SK-N-SH (cell line): Measurements from ENCODE around the gene USHBP1. TPM values are rescaled to one million over a fixed set of nuclear protein-coding genes. Genes with fewer than 3 reads are reported as not detected.

ENCODE experiments used
- CTCF ChIA-PET: fragments of 300-600, 350-600 bp; formaldehyde crosslinking; extraction: SDS; loops from one replicate; lab custom pipeline; 2021; lab: Yijun Ruan, JAX
- POLR2A ChIA-PET: fragments of 350-600 bp; sonication (Branson Sonifier 250); formaldehyde crosslinking; extraction: SDS; loops from one replicate; lab custom pipeline; 2020; ENCODE audit warnings: antibody characterized with exemption, inconsistent platforms; lab: Yijun Ruan, JAX
- DNase-seq: peaks from one replicate; pipeline ENCODE4 v3.0.0; 2012
- H2AFZ ChIP-seq: fragments of 200-600 bp; sonication (generic); 2 replicates; pipeline ENCODE4 v1.8.1; 2016; ENCODE audit warnings: antibody characterized with exemption, mild to moderate bottlenecking, low read depth
- H3F3A ChIP-seq: fragments of 200-600 bp; sonication (generic); replicated peaks from 2 replicates; pipeline ENCODE3; 2016; ENCODE audit warnings: antibody characterized with exemption, mild to moderate bottlenecking; ENCODE audit not compliant: insufficient read depth
- H3K27ac ChIP-seq, 2 experiments: fragments of 200-500 bp in 1 of 2; fragments of 200-600 bp in 1 of 2; sonication (Bioruptor generic) in 1 of 2; sonication (generic), shearing (Covaris generic) in 1 of 2; 2 replicates each; pipeline versions ENCODE4 v1.5.1 to v1.6.1; 2014 to 2016; ENCODE audit warnings: low read depth in 2 of 2, inconsistent platforms in 1 of 2, low read length in 1 of 2, mild to moderate bottlenecking in 1 of 2, mixed read lengths in 1 of 2
- H3K27me3 ChIP-seq: fragments of 200-600 bp; sonication (generic), shearing (Covaris generic); 2 replicates; pipeline ENCODE4 v1.6.1; 2016; ENCODE audit warnings: mixed run types; ENCODE audit not compliant: insufficient read depth
- H3K36me3 ChIP-seq, 2 experiments: fragments of 200-500 bp in 1 of 2; fragments of 200-600 bp in 1 of 2; sonication (Bioruptor generic) in 1 of 2; sonication (generic) in 1 of 2; replicated peaks in 1 of 2; 2 replicates each; pipeline versions ENCODE3 to v1.5.1; 2014 to 2016; ENCODE audit warnings: low read length in 1 of 2, mild to moderate bottlenecking in 1 of 2; ENCODE audit not compliant: insufficient read depth in 2 of 2, control insufficient read depth in 1 of 2
- H3K4me1 ChIP-seq, 2 experiments: fragments of 200-500 bp in 1 of 2; fragments of 200-600 bp in 1 of 2; sonication (Bioruptor generic) in 1 of 2; sonication (generic), shearing (Covaris generic) in 1 of 2; 2 replicates each; pipeline versions ENCODE4 v1.5.1 to v1.6.1; 2014 to 2016; ENCODE audit warnings: low read depth in 1 of 2, low read length in 1 of 2, mixed run types in 1 of 2; ENCODE audit not compliant: insufficient read depth in 2 of 2, control insufficient read depth in 1 of 2
- H3K4me2 ChIP-seq: fragments of 200-600 bp; sonication (generic), shearing (Covaris generic); 2 replicates; pipeline ENCODE4 v1.6.1; 2017; ENCODE audit warnings: mixed run types
- H3K4me3 ChIP-seq, 2 experiments: fragments of 200-500 bp in 1 of 2; fragments of 200-600 bp in 1 of 2; sonication (Bioruptor generic) in 1 of 2; sonication (generic), shearing (Covaris generic) in 1 of 2; 2 replicates each; pipeline versions ENCODE4 v1.5.1 to v1.8.1; 2014 to 2016; ENCODE audit warnings: low read depth in 2 of 2, inconsistent platforms in 1 of 2, low read length in 1 of 2, mild to moderate bottlenecking in 1 of 2, mixed read lengths in 1 of 2, moderate library complexity in 1 of 2
- H3K79me2 ChIP-seq: fragments of 200-600 bp; sonication (generic); 2 replicates; pipeline ENCODE4 v1.8.1; 2017; ENCODE audit warnings: mild to moderate bottlenecking; ENCODE audit not compliant: insufficient read depth
- H3K9ac ChIP-seq: fragments of 200-600 bp; sonication (generic); 2 replicates; pipeline ENCODE4 v1.6.1; 2017; ENCODE audit warnings: mixed run types
- H3K9me2 ChIP-seq: fragments of 200-600 bp; sonication (generic); 2 replicates; pipeline ENCODE4 v1.6.1; 2017; ENCODE audit warnings: mixed run types
- H3K9me3 ChIP-seq: fragments of 200-600 bp; sonication (generic); 2 replicates; pipeline ENCODE4 v1.6.1; 2017; ENCODE audit warnings: mixed run types, mild to moderate bottlenecking, moderate library complexity
- H4K20me1 ChIP-seq: fragments of 200-600 bp; sonication (generic); 2 replicates; pipeline ENCODE4 v1.6.1; 2017; ENCODE audit warnings: mild to moderate bottlenecking, mixed run types; ENCODE audit not compliant: insufficient read depth
- CHD2 ChIP-seq: fragments of 150-350 bp; IDR thresholded peaks from 2 replicates; pipeline ENCODE4 v1.6.1; 2018; ENCODE audit warnings: low read length; ENCODE audit not compliant: partially characterized antibody
- ELF1 ChIP-seq: IDR thresholded peaks from 2 replicates; pipeline ENCODE4 v1.4.0; 2012
- EP300 ChIP-seq, 2 experiments: IDR thresholded peaks; 2 replicates each; pipeline versions ENCODE4 v1.4.0 to v1.6.1; 2012; ENCODE audit warnings: borderline replicate concordance in 1 of 2, low read depth in 1 of 2, low read length in 1 of 2
- EZH2phosphoT487 ChIP-seq: fragments of 200-600 bp; sonication (generic); IDR thresholded peaks from 2 replicates; pipeline ENCODE4 v1.6.1; 2017; ENCODE audit warnings: low read depth, mixed run types, mild to moderate bottlenecking, antibody characterized with exemption, moderate library complexity, borderline replicate concordance
- FOSL2 ChIP-seq: IDR thresholded peaks from 2 replicates; pipeline ENCODE4 v1.4.0; 2012; ENCODE audit warnings: low read depth, mild to moderate bottlenecking, moderate library complexity, borderline replicate concordance
- FOXJ3 ChIP-seq: sonication (generic); formaldehyde crosslinking; IDR thresholded peaks from 2 replicates; pipeline ENCODE4 v1.5.1; 2020; ENCODE audit warnings: mild to moderate bottlenecking, missing genetic modification reagents
- GATA2 ChIP-seq: sonication (generic); formaldehyde crosslinking; IDR thresholded peaks from 2 replicates; pipeline ENCODE4 v1.5.0; 2020; ENCODE audit warnings: mild to moderate bottlenecking, missing genetic modification reagents
- IRF3 ChIP-seq: fragments of 150-350 bp; IDR thresholded peaks from 2 replicates; pipeline ENCODE4 v1.6.1; 2016; ENCODE audit warnings: mild to moderate bottlenecking, low read depth, low read length
- JUND ChIP-seq: IDR thresholded peaks from 2 replicates; pipeline ENCODE4 v1.4.0; 2012
- MEF2A ChIP-seq: IDR thresholded peaks from 2 replicates; pipeline ENCODE4 v1.4.0; 2012; ENCODE audit warnings: low read depth, borderline replicate concordance
- MXI1 ChIP-seq: IDR thresholded peaks from 2 replicates; pipeline ENCODE4 v1.6.1; 2012; ENCODE audit warnings: mild to moderate bottlenecking, low read depth, low read length, improper control_type of control experiment
- NFIC ChIP-seq: IDR thresholded peaks from 2 replicates; pipeline ENCODE4 v1.4.0; 2012; ENCODE audit warnings: borderline replicate concordance
- NRF1 ChIP-seq: IDR thresholded peaks from 2 replicates; pipeline ENCODE4 v1.6.1; 2012; ENCODE audit warnings: low read depth, mild to moderate bottlenecking, low read length
- RAD21 ChIP-seq: IDR thresholded peaks from 2 replicates; pipeline ENCODE4 v1.6.1; 2012; ENCODE audit warnings: mild to moderate bottlenecking, low read length
- REST ChIP-seq: IDR thresholded peaks from 2 replicates; pipeline ENCODE4 v1.6.1; 2012; ENCODE audit warnings: mild to moderate bottlenecking, low read depth, low read length, moderate library complexity
- RFX5 ChIP-seq: IDR thresholded peaks from 2 replicates; pipeline ENCODE4 v1.6.1; 2012; ENCODE audit warnings: mild to moderate bottlenecking, improper control_type of control experiment, low read length
- RXRA ChIP-seq: IDR thresholded peaks from 2 replicates; pipeline ENCODE4 v1.4.0; 2012; ENCODE audit warnings: low read depth, mild to moderate bottlenecking, borderline replicate concordance
- SMC3 ChIP-seq: IDR thresholded peaks from 2 replicates; pipeline ENCODE4 v1.6.1; 2012; ENCODE audit warnings: low read depth, low read length, improper control_type of control experiment
- TAF1 ChIP-seq: IDR thresholded peaks from 2 replicates; pipeline ENCODE4 v1.6.1; 2012; ENCODE audit warnings: low read depth, mild to moderate bottlenecking, low read length, moderate library complexity, borderline replicate concordance
- TCF12 ChIP-seq: IDR thresholded peaks from 2 replicates; pipeline ENCODE4 v1.4.0; 2012
- YY1 ChIP-seq: IDR thresholded peaks from 2 replicates; pipeline ENCODE4 v1.4.0; 2012; ENCODE audit warnings: low read depth, mild to moderate bottlenecking
- ZBTB33 ChIP-seq: IDR thresholded peaks from 2 replicates; pipeline ENCODE4 v1.4.0; 2012; ENCODE audit warnings: low read depth, borderline replicate concordance
- WGBS: methylation state at CpG from one replicate; pipeline ENCODE4 v1.1.6; 2017; ENCODE audit warnings: low lambda C conversion rate; 5-methylcytosine and 5-hydroxymethylcytosine counted together
- polyA plus RNA-seq, 3 experiments: library from polyadenylated mRNA; depleted of rRNA; stranded (reverse); fragments of >200 nt; gene quantifications; 2 replicates each; pipeline ENCODE4 v1.2.3, GENCODE V29; 2012
- TF ChIP-seq, protein P1 (sequence below): IDR thresholded peaks from 2 replicates; pipeline ENCODE4 v1.4.0; 2012; ENCODE audit warnings: low read depth
- TF ChIP-seq, protein P2 (sequence below): IDR thresholded peaks from 2 replicates; pipeline ENCODE4 v1.4.0; 2012; ENCODE audit warnings: low read depth, borderline replicate concordance
- TF ChIP-seq, protein P3 (sequence below): IDR thresholded peaks from 2 replicates; pipeline ENCODE4; 2012

USHBP1 gene
- polyA plus RNA-seq, 1 of the 3 experiments (the other 2 are of a cell fraction) = 0.03 TPM

- peaks cover 18% of the 10 kb centered on the region for H3F3A ChIP-seq
- WGBS = 6% methylated on average over 15 of the region's 52 CpGs
- H3K4me1 ChIP-seq = peaks cover 12 to 30% of the 10 kb centered on the region in 2 experiments; a peak in 3 of 4 replicates
- peaks cover 21% of the 10 kb centered on the region for H3K79me2 ChIP-seq
- no peaks in the 10 kb centered on the region for H3K9me3 ChIP-seq
- H3K27ac ChIP-seq = peak within 1 kb of the TSS in 1 of 2 experiments; percentile 77; a peak in 2 of 4 replicates
- DNase-seq = peak; percentile 95
- no peaks in the 10 kb centered on the region for H3K9me2 ChIP-seq
- POLR2A ChIA-PET = interaction anchor here (0.7 to 2.2 kb wide), 4 partner anchors 11 to 516 kb away, joined by 3 to 4 read pairs (median 3); partner anchors contain the start of gene USE1
- H3K4me3 ChIP-seq = peak within 1 kb of the TSS; percentile 72 to 73
- H3K4me2 ChIP-seq = peak within 1 kb of the TSS; percentile 87
- no peaks in the 10 kb centered on the region for H4K20me1 ChIP-seq
- CTCF ChIA-PET = interaction anchor here (0.7 to 2.5 kb wide), 5 partner anchors 10 to 83 kb away, joined by 3 to 17 read pairs (median 4); no protein-coding TSS in a partner anchor
- peak within 1 kb of the TSS; percentile 90 for H2AFZ ChIP-seq
- H3K36me3 ChIP-seq = no peaks in the 10 kb centered on the region
- peak within 1 kb of the TSS; percentile 71 for H3K9ac ChIP-seq
- no peaks in the 10 kb centered on the region for H3K27me3 ChIP-seq
- TF ChIP-seq RFX5 (no peak), RAD21 (no peak), FOSL2 (no peak), EP300 (IDR thresholded peaks at IDR 0.05; ENCODE audit: borderline replicate concordance in 1 of 2, low read depth in 1 of 2, low read length in 1 of 2) (no peak), FOXJ3 (CRISPR knock-in tag) (no peak), TAF1 (no peak), NRF1 (no peak), RXRA (no peak), IRF3 (peak; percentile 74), GATA2 (CRISPR knock-in tag) (no peak), SMC3 (no peak), MXI1 (peak; percentile 47), YY1 (no peak), CHD2 (peak; percentile 83), TCF12 (no peak), NFIC (no peak), REST (no peak), JUND (no peak), EZH2phosphoT487 (no peak), ELF1 (no peak), MEF2A (no peak), ZBTB33 (no peak)
- TF ChIP-seq, protein P1, sequence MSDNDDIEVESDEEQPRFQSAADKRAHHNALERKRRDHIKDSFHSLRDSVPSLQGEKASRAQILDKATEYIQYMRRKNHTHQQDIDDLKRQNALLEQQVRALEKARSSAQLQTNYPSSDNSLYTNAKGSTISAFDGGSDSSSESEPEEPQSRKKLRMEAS = 0 out of 2 replicates have a peak, but pooled peaks have one; percentile 51
- TF ChIP-seq, protein P2, sequence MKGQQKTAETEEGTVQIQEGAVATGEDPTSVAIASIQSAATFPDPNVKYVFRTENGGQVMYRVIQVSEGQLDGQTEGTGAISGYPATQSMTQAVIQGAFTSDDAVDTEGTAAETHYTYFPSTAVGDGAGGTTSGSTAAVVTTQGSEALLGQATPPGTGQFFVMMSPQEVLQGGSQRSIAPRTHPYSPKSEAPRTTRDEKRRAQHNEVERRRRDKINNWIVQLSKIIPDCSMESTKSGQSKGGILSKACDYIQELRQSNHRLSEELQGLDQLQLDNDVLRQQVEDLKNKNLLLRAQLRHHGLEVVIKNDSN = peak; percentile 79
- TF ChIP-seq, protein P3, sequence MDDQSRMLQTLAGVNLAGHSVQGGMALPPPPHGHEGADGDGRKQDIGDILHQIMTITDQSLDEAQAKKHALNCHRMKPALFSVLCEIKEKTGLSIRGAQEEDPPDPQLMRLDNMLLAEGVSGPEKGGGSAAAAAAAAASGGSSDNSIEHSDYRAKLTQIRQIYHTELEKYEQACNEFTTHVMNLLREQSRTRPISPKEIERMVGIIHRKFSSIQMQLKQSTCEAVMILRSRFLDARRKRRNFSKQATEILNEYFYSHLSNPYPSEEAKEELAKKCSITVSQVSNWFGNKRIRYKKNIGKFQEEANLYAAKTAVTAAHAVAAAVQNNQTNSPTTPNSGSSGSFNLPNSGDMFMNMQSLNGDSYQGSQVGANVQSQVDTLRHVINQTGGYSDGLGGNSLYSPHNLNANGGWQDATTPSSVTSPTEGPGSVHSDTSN = peak; percentile 100
Measured at GRCh38 chr19:17303167-17303939, 38.8 kb upstream of the USHBP1 start, which contains the start of gene ABHD8. TSS of gene ABHD8 (minus strand) at chr19:17303425. CDS start at chr19:17301616, 1,809 bp downstream.
